ENCODE measurements around the gene CASP8. TPM values are rescaled to one million over a fixed set of nuclear protein-coding genes. Genes with fewer than 3 reads are reported as not detected.
"Not testable (repeated sequence)": the region's sequence is repeated elsewhere in the genome, so short reads cannot be mapped to it uniquely, and the experiment has no call there.

The CASP8 gene
- total RNA-seq, 4 donors from 2014 or later = 11.9 to 22.7 (median 17.2) TPM

DNA sequence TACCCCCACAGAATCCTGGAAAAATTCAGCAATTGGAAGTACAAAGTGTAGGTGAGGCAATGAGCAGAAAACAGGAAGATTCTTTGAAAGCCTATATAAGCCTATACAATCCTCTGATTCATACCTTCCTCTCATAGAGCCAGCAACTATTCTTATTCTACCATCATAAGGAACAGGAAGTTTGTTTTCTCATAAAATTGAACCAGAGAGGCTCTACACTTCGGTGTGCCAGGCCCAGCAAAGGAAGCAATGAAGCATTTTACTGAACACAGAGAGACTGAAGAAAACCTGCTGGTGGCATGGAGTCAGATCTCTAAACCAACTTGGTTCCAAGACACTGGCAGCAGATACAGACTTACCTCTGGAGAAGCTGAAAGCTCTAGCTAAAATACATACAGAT is 18.7 kb downstream of the CASP8 start:
- DNase-seq (ENCODE audit: low spot score in 2 of 2) = no peak
- Histone ChIP-seq H3K4me3 (no peak overlapping the region), H3K36me3 (peaks cover 44% of the 10 kb centered on the region), H3K27me3 (no peaks in the 10 kb centered on the region), H3K27ac (no peak overlapping the region), H3K4me1 (no peaks in the 10 kb centered on the region), H3K9me3 (no peaks in the 10 kb centered on the region)
- WGBS = 94% methylated on average over 1 of the region's 1 CpG
- TF ChIP-seq POLR2AphosphoS5 (IDR thresholded peaks at IDR 0.05) (no peak), EP300 (IDR thresholded peaks at IDR 0.05) (no peak), POLR2A (IDR thresholded peaks at IDR 0.05) (no peak)
- TF ChIP-seq, protein P1, sequence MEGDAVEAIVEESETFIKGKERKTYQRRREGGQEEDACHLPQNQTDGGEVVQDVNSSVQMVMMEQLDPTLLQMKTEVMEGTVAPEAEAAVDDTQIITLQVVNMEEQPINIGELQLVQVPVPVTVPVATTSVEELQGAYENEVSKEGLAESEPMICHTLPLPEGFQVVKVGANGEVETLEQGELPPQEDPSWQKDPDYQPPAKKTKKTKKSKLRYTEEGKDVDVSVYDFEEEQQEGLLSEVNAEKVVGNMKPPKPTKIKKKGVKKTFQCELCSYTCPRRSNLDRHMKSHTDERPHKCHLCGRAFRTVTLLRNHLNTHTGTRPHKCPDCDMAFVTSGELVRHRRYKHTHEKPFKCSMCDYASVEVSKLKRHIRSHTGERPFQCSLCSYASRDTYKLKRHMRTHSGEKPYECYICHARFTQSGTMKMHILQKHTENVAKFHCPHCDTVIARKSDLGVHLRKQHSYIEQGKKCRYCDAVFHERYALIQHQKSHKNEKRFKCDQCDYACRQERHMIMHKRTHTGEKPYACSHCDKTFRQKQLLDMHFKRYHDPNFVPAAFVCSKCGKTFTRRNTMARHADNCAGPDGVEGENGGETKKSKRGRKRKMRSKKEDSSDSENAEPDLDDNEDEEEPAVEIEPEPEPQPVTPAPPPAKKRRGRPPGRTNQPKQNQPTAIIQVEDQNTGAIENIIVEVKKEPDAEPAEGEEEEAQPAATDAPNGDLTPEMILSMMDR (IDR thresholded peaks at IDR 0.05) = no peak

DNA sequence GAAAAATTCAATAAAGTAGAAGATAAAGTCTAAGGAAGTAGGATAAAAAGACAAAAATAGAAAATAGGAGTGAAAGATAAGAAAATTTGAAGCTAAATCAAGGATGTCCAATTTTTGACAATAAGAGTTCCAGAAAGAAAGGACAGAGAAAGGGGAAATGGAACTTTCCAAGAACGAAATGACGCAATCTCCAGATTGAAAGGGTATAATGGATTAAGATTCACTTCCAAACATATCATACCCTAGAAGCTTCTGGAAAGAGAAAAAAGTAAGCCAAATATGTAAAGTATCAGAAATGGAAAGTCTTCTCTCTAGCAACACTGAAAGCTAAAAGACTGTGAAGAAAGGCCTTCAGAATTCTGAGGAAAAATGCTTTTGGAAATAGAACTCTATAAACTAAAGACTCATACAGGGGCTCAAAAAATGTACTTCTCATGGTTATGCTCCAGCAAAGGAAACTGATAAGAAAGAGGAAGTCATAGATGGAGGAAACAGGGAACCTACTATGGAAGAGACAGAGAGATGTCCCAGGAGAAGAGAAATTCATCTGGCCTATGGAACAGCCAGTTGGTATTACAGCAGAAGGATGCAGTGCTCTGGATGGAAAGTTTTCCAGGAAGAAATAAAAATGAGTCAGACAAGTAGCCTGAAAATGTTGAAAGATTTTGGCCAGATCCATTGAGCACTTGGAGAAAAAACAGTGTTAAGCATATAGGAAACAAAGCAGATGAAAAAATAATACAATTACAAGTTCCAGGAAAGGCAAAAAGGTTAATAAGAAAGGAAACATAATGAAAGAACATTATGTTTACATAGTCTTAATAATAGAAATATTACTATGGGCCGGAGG is 20.1 kb downstream of the CASP8 start:
- no peak overlapping the region for H3K4me3 ChIP-seq
- 87% methylated on average over 3 of the region's 3 CpGs for WGBS
- H3K9me3 ChIP-seq = no peaks in the 10 kb centered on the region
- no peaks in the 10 kb centered on the region for H3K4me1 ChIP-seq
- no peak overlapping the region for H3K27ac ChIP-seq
- H3K27me3 ChIP-seq = no peaks in the 10 kb centered on the region
- TF ChIP-seq POLR2AphosphoS5 (IDR thresholded peaks at IDR 0.05) = no peak
- TF ChIP-seq, protein P1 (IDR thresholded peaks at IDR 0.05) = no peak
- TF ChIP-seq EP300 (IDR thresholded peaks at IDR 0.05) = no peak
- no peak for TF ChIP-seq POLR2A (IDR thresholded peaks at IDR 0.05)
- DNase-seq (ENCODE audit: low spot score in 2 of 2) = no peak
- H3K36me3 ChIP-seq = peaks cover 39% of the 10 kb centered on the region

GRCh38 chr2:201285499-201285898 is 25.2 kb downstream of the CASP8 start:
- peaks cover 34% of the 10 kb centered on the region for H3K36me3 ChIP-seq
- H3K27me3 ChIP-seq = no peaks in the 10 kb centered on the region
- H3K4me3 ChIP-seq = no peak overlapping the region
- no peak for DNase-seq (ENCODE audit: low spot score in 2 of 2)
- WGBS = 97% methylated on average over 1 of the region's 1 CpG
- TF ChIP-seq POLR2A (IDR thresholded peaks at IDR 0.05) (no peak), POLR2AphosphoS5 (IDR thresholded peaks at IDR 0.05) (no peak), EP300 (IDR thresholded peaks at IDR 0.05) (no peak)
- TF ChIP-seq, protein P1 (IDR thresholded peaks at IDR 0.05) = no peak
- H3K27ac ChIP-seq = no peak overlapping the region
- H3K4me1 ChIP-seq = no peaks in the 10 kb centered on the region
- H3K9me3 ChIP-seq = no peaks in the 10 kb centered on the region

GRCh38 chr2:201290457-201291148 is 30.3 kb downstream of the CASP8 start:
- H3K9me3 ChIP-seq; DNase-seq (ENCODE audit: low spot score in 2 of 2); H3K4me3 ChIP-seq; H3K4me1 ChIP-seq; H3K27ac ChIP-seq; H3K27me3 ChIP-seq: not testable (repeated sequence)
- peaks cover 28% of the 10 kb centered on the region for H3K36me3 ChIP-seq
- WGBS = 87% methylated on average over 15 of the region's 15 CpGs

DNA sequence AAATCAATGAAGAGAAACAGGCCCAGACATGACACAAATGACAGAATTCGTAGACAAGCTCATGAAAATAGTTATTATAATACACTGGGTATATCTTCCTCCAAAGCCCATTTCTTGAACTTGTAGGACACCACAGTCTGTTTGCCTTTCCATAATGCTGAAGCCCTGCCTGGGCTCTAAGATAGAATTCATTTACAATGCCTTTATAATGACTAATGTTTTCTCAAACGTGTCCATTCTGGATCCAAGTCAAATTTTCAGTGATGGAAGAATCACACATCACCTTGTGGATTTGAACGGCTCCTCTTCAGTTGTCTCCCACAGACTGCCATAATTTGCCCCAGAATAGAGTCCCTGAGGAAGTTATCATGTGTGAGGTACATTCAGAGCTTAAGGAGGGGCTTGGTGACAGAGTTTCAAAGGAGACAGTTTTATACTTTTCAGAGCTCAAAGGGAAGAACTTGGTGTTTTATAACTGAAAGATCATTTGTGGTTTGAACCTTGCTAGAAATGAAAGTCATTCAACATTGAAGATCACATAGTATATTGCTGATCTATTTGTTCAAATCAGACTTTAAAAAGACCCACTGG is 38.2 kb downstream of the CASP8 start:
- no peak overlapping the region for H3K27ac ChIP-seq
- no peaks in the 10 kb centered on the region for H3K36me3 ChIP-seq
- H3K4me3 ChIP-seq = no peak overlapping the region
- TF ChIP-seq EP300 (IDR thresholded peaks at IDR 0.05) (no peak), POLR2AphosphoS5 (IDR thresholded peaks at IDR 0.05) (no peak), POLR2A (IDR thresholded peaks at IDR 0.05) (no peak)
- TF ChIP-seq, protein P1 (IDR thresholded peaks at IDR 0.05) = no peak
- H3K4me1 ChIP-seq = no peaks in the 10 kb centered on the region
- no peak for DNase-seq (ENCODE audit: low spot score in 2 of 2)
- WGBS = 41% methylated on average over 3 of the region's 3 CpGs
- peaks cover 4% of the 10 kb centered on the region for H3K9me3 ChIP-seq
- H3K27me3 ChIP-seq = no peaks in the 10 kb centered on the region

DNA sequence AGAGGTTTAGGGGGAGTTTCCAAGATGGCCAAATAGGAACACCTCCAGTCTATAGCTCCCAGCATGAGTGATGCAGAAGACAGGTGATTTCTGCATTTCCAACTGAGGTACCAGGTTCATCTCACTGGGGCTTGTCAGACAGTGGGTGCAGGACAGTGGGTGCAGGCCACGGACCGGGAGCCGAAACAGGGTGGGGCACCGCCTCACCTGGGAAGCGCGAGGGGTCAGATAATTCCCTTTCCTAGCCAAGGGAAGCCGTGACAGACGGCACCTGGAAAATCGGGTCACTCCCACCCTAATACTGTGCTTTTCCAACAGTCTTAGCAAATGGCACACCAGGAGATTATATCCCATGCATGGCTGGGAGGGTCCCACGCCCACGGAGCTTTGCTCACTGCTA is 39.6 kb downstream of the CASP8 start:
- DNase-seq (ENCODE audit: low spot score in 2 of 2); H3K27me3 ChIP-seq; H3K4me3 ChIP-seq; H3K4me1 ChIP-seq; H3K27ac ChIP-seq; H3K9me3 ChIP-seq; H3K36me3 ChIP-seq: not testable (repeated sequence)
- 94% methylated on average over 11 of the region's 11 CpGs for WGBS
